Measurements from ENCODE around the gene CASKIN1. TPM values are rescaled to one million over a fixed set of nuclear protein-coding genes. Genes with fewer than 3 reads are reported as not detected.

Gene CASKIN1
- total RNA-seq, 1 donor = not detected

GRCh38 chr16:2181952-2182351, 14.5 kb downstream of the CASKIN1 start:
- Histone ChIP-seq H3K4me1 (ENCODE audit: insufficient read depth, low read length) (no peaks in the 10 kb centered on the region), H3K4me3 (ENCODE audit: low read length) (no peak overlapping the region), H3K9me3 (ENCODE audit: low read depth, low read length) (no peaks in the 10 kb centered on the region), H3K27me3 (ENCODE audit: insufficient read depth, low read length) (no peaks in the 10 kb centered on the region)

- Histone ChIP-seq H3K9me3 (ENCODE audit: low read depth, low read length) (no peaks in the 10 kb centered on the region), H3K4me1 (ENCODE audit: insufficient read depth, low read length) (no peaks in the 10 kb centered on the region), H3K4me3 (ENCODE audit: low read length) (no peak overlapping the region), H3K27me3 (ENCODE audit: insufficient read depth, low read length) (no peaks in the 10 kb centered on the region)
Measured at GRCh38 chr16:2180962-2181923, 15.2 kb downstream of the CASKIN1 start.

- H3K4me1 ChIP-seq (ENCODE audit: insufficient read depth, low read length) = no peaks in the 10 kb centered on the region
- no peaks in the 10 kb centered on the region for H3K27me3 ChIP-seq (ENCODE audit: insufficient read depth, low read length)
- H3K9me3 ChIP-seq (ENCODE audit: low read depth, low read length) = no peaks in the 10 kb centered on the region
- H3K4me3 ChIP-seq (ENCODE audit: low read length) = no peak overlapping the region
Measured at GRCh38 chr16:2180461-2180860, 15.9 kb downstream of the CASKIN1 start.

GRCh38 chr16:2179576-2179975, 16.8 kb downstream of the CASKIN1 start:
- H3K4me1 ChIP-seq (ENCODE audit: insufficient read depth, low read length) = no peaks in the 10 kb centered on the region
- no peaks in the 10 kb centered on the region for H3K9me3 ChIP-seq (ENCODE audit: low read depth, low read length)
- no peaks in the 10 kb centered on the region for H3K27me3 ChIP-seq (ENCODE audit: insufficient read depth, low read length)
- H3K4me3 ChIP-seq (ENCODE audit: low read length) = no peak overlapping the region

GRCh38 chr16:2179107-2179501, 17.3 kb downstream of the CASKIN1 start:
- Histone ChIP-seq H3K27me3 (ENCODE audit: insufficient read depth, low read length) (no peaks in the 10 kb centered on the region), H3K9me3 (ENCODE audit: low read depth, low read length) (no peaks in the 10 kb centered on the region), H3K4me3 (ENCODE audit: low read length) (no peak overlapping the region), H3K4me1 (ENCODE audit: insufficient read depth, low read length) (no peaks in the 10 kb centered on the region)

- Histone ChIP-seq H3K4me1 (ENCODE audit: insufficient read depth, low read length) (no peaks in the 10 kb centered on the region), H3K27me3 (ENCODE audit: insufficient read depth, low read length) (no peaks in the 10 kb centered on the region), H3K9me3 (ENCODE audit: low read depth, low read length) (no peaks in the 10 kb centered on the region), H3K4me3 (ENCODE audit: low read length) (no peak overlapping the region)
Measured at GRCh38 chr16:2178321-2179106, 17.9 kb downstream of the CASKIN1 start.

- no peaks in the 10 kb centered on the region for H3K4me1 ChIP-seq (ENCODE audit: insufficient read depth, low read length)
- H3K4me3 ChIP-seq (ENCODE audit: low read length) = no peak overlapping the region
- H3K27me3 ChIP-seq (ENCODE audit: insufficient read depth, low read length) = no peaks in the 10 kb centered on the region
- H3K9me3 ChIP-seq (ENCODE audit: low read depth, low read length) = no peaks in the 10 kb centered on the region
Measured at GRCh38 chr16:2177561-2177960, 18.8 kb downstream of the CASKIN1 start.

GRCh38 chr16:2177101-2177500, 19.3 kb downstream of the CASKIN1 start:
- Histone ChIP-seq H3K4me3 (ENCODE audit: low read length) (no peak overlapping the region), H3K9me3 (ENCODE audit: low read depth, low read length) (no peaks in the 10 kb centered on the region), H3K4me1 (ENCODE audit: insufficient read depth, low read length) (no peaks in the 10 kb centered on the region), H3K27me3 (ENCODE audit: insufficient read depth, low read length) (no peaks in the 10 kb centered on the region)

- H3K27me3 ChIP-seq (ENCODE audit: insufficient read depth, low read length) = no peaks in the 10 kb centered on the region
- no peaks in the 10 kb centered on the region for H3K4me1 ChIP-seq (ENCODE audit: insufficient read depth, low read length)
- H3K4me3 ChIP-seq (ENCODE audit: low read length) = no peak overlapping the region
- no peaks in the 10 kb centered on the region for H3K9me3 ChIP-seq (ENCODE audit: low read depth, low read length)
Measured at GRCh38 chr16:2176047-2176446, 20.4 kb downstream of the CASKIN1 start.

GRCh38 chr16:2175454-2175853, 21.0 kb downstream of the CASKIN1 start:
- Histone ChIP-seq H3K4me1 (ENCODE audit: insufficient read depth, low read length) (no peaks in the 10 kb centered on the region), H3K4me3 (ENCODE audit: low read length) (no peak overlapping the region), H3K9me3 (ENCODE audit: low read depth, low read length) (no peaks in the 10 kb centered on the region), H3K27me3 (ENCODE audit: insufficient read depth, low read length) (no peaks in the 10 kb centered on the region)

GRCh38 chr16:2174396-2175131, 21.8 kb downstream of the CASKIN1 start:
- H3K4me1 ChIP-seq (ENCODE audit: insufficient read depth, low read length) = no peaks in the 10 kb centered on the region
- H3K9me3 ChIP-seq (ENCODE audit: low read depth, low read length) = no peaks in the 10 kb centered on the region
- H3K4me3 ChIP-seq (ENCODE audit: low read length) = no peak overlapping the region
- H3K27me3 ChIP-seq (ENCODE audit: insufficient read depth, low read length) = no peaks in the 10 kb centered on the region

- no peaks in the 10 kb centered on the region for H3K4me1 ChIP-seq (ENCODE audit: insufficient read depth, low read length)
- H3K27me3 ChIP-seq (ENCODE audit: insufficient read depth, low read length) = no peaks in the 10 kb centered on the region
- H3K9me3 ChIP-seq (ENCODE audit: low read depth, low read length) = no peaks in the 10 kb centered on the region
- no peak overlapping the region for H3K4me3 ChIP-seq (ENCODE audit: low read length)
Measured at GRCh38 chr16:2173916-2174315, 22.5 kb downstream of the CASKIN1 start.

- H3K27me3 ChIP-seq (ENCODE audit: insufficient read depth, low read length) = no peaks in the 10 kb centered on the region
- H3K4me1 ChIP-seq (ENCODE audit: insufficient read depth, low read length) = no peaks in the 10 kb centered on the region
- no peaks in the 10 kb centered on the region for H3K9me3 ChIP-seq (ENCODE audit: low read depth, low read length)
- H3K4me3 ChIP-seq (ENCODE audit: low read length) = no peak overlapping the region
Measured at GRCh38 chr16:2173366-2173765, 23.0 kb downstream of the CASKIN1 start.

GRCh38 chr16:2172688-2173335, 23.6 kb downstream of the CASKIN1 start:
- Histone ChIP-seq H3K27me3 (ENCODE audit: insufficient read depth, low read length) (no peaks in the 10 kb centered on the region), H3K4me3 (ENCODE audit: low read length) (no peak overlapping the region), H3K4me1 (ENCODE audit: insufficient read depth, low read length) (no peaks in the 10 kb centered on the region), H3K9me3 (ENCODE audit: low read depth, low read length) (no peaks in the 10 kb centered on the region)

Data from mononuclear cell (primary cell).